Type B pancreatic cell (in vitro differentiated cells): ENCODE measurements around the gene VAC14. TPM values are rescaled to one million over a fixed set of nuclear protein-coding genes. Genes with fewer than 3 reads are reported as not detected.

Source experiments
- DNase-seq: peaks from one replicate; pipeline ENCODE4 v3.0.0; 2021; ENCODE audit warnings: mixed read lengths; ENCODE audit not compliant: unreplicated experiment; ENCODE audit errors: extremely low spot score
- H3K27ac Mint-ChIP-seq: 2 replicates; pipeline ENCODE4 v1.8.0; 2021; ENCODE audit warnings: mild to moderate bottlenecking, mixed read lengths
- H3K27me3 Mint-ChIP-seq: 2 replicates; pipeline ENCODE4 v1.8.0; 2021; ENCODE audit warnings: mixed read lengths
- H3K36me3 Mint-ChIP-seq: 2 replicates; pipeline ENCODE4 v1.8.0; 2021; ENCODE audit warnings: mixed read lengths
- H3K4me1 Mint-ChIP-seq: one replicate; pipeline ENCODE4 v1.8.0; 2021; ENCODE audit warnings: mixed read lengths; ENCODE audit not compliant: unreplicated experiment
- H3K4me3 Mint-ChIP-seq: 2 replicates; pipeline ENCODE4 v1.8.0; 2021; ENCODE audit warnings: mild to moderate bottlenecking, mixed read lengths
- H3K9me3 Mint-ChIP-seq: 2 replicates; pipeline ENCODE4 v1.8.0; 2021; ENCODE audit warnings: mixed read lengths
- CTCF ChIP-seq: fragments of 200-600 bp; sonication (generic); conservative IDR thresholded peaks from 2 replicates; pipeline ENCODE4 v1.5.0; 2021; ENCODE audit warnings: antibody characterized with exemption, mild to moderate bottlenecking
- total RNA-seq: library from RNA; stranded (reverse); gene quantifications from 2 replicates; pipeline ENCODE4 v1.2.1, GENCODE V29; 2021; ENCODE audit warnings: low replicate concordance

VAC14 gene
- total RNA-seq, 1 donor from 2014 or later: 38.3 TPM

GRCh38 chr16:70735141-70735979, 65.6 kb downstream of the VAC14 start:
- H3K4me1 Mint-ChIP-seq: peaks cover 19% of the 10 kb centered on the region
- H3K27ac Mint-ChIP-seq: no peak overlapping the region
- H3K9me3 Mint-ChIP-seq: no peaks in the 10 kb centered on the region
- no peak for TF ChIP-seq CTCF
- no peak overlapping the region for H3K4me3 Mint-ChIP-seq
- H3K36me3 Mint-ChIP-seq: peaks cover 22% of the 10 kb centered on the region
- DNase-seq: no peak
- no peaks in the 10 kb centered on the region for H3K27me3 Mint-ChIP-seq

- H3K27ac Mint-ChIP-seq: no peak overlapping the region
- H3K4me3 Mint-ChIP-seq: no peak overlapping the region
- DNase-seq: no peak
- H3K36me3 Mint-ChIP-seq: peaks cover 29% of the 10 kb centered on the region
- no peaks in the 10 kb centered on the region for H3K27me3 Mint-ChIP-seq
- H3K9me3 Mint-ChIP-seq: no peaks in the 10 kb centered on the region
- H3K4me1 Mint-ChIP-seq: peaks cover 26% of the 10 kb centered on the region
- TF ChIP-seq CTCF: no peak
These were observed 66.3 kb downstream of the VAC14 start for GRCh38 chr16:70734522-70735095.

GRCh38 chr16:70730944-70731343, 70.0 kb downstream of the VAC14 start:
- H3K27ac Mint-ChIP-seq: no peak overlapping the region

GRCh38 chr16:70730031-70730430, 70.9 kb downstream of the VAC14 start:
- Mint-ChIP-seq H3K36me3 (peaks cover 32% of the 10 kb centered on the region), H3K9me3 (no peaks in the 10 kb centered on the region), H3K4me3 (no peak overlapping the region), H3K4me1 (peaks cover 23% of the 10 kb centered on the region), H3K27ac (peak overlapping the region; percentile 46), H3K27me3 (no peaks in the 10 kb centered on the region)
- no peak for TF ChIP-seq CTCF
- no peak for DNase-seq

More at GRCh38 chr16:70730944-70731343, 70.0 kb downstream of the VAC14 start:
- Mint-ChIP-seq H3K4me1 (peaks cover 18% of the 10 kb centered on the region), H3K4me3 (no peak overlapping the region), H3K36me3 (peaks cover 32% of the 10 kb centered on the region), H3K27me3 (no peaks in the 10 kb centered on the region), H3K9me3 (no peaks in the 10 kb centered on the region)
- DNase-seq: no peak
- TF ChIP-seq CTCF: no peak

- no peak for TF ChIP-seq CTCF
- Mint-ChIP-seq H3K27me3 (no peaks in the 10 kb centered on the region), H3K27ac (no peak overlapping the region)
These were observed 71.7 kb downstream of the VAC14 start for GRCh38 chr16:70729292-70729691.

More at GRCh38 chr16:70729292-70729691, 71.7 kb downstream of the VAC14 start:
- peaks cover 26% of the 10 kb centered on the region for H3K36me3 Mint-ChIP-seq
- DNase-seq: no peak
- no peaks in the 10 kb centered on the region for H3K9me3 Mint-ChIP-seq
- no peak overlapping the region for H3K4me3 Mint-ChIP-seq
- peaks cover 29% of the 10 kb centered on the region for H3K4me1 Mint-ChIP-seq
